ENCODE data around the gene PLCD1.
"Not testable (repeated sequence)": the region's sequence is repeated elsewhere in the genome, so short reads cannot be mapped to it uniquely, and the experiment has no call there.

- not testable (repeated sequence) for TF ChIP-seq CTCF (conservative IDR thresholded peaks at IDR 0.05); ZFX (IDR thresholded peaks at IDR 0.05)
Observed at GRCh38 chr3:38053286-38053685, 23.8 kb upstream of the PLCD1 start.
